ENCODE measurements around the gene POLR3B. TPM values are rescaled to one million over a fixed set of nuclear protein-coding genes. Genes with fewer than 3 reads are reported as not detected.

POLR3B gene
- total and polyA plus RNA-seq, 2 of the 8 experiments (the other 6 are each of a cell fraction or from before 2014, with no cell fraction given), result 5.0 to 13.2 TPM

DNA sequence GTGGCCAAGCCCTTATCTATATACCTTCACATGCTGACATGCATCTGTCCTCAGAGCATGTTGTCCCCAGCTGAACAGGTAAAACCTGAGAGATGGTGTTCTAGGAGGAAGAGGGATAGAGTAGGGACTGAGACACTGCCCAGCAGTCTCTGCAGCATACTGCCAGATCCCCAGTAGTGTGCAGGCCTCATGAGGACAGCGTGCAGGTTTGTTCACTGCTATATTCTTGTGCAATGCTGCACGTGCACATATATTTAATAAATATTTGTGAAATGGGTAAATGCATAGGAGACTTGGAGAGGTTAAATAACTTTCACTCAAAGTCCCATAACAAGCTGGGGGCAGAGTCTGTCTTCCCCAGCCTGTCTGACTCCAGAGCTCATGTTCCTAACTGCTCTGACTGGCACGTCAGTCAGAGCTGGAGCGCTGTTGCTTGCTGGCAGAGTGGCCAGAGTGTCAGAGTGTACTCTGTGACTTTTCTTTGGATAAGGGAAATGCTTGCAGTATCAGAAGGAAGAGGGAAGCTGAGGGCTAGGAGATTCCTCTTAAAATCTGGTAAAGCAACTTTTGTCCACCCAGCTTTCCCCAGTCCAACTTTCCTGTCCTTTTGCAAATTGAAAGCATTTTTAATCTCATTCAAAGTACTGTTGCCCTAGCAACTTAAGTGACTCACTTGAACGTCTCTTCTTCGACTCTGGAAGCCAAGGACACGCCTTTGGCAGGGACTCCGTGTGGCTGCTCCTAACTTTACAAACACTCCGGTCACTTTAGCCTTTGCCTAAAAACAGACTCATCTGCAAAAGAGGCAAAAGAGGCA is 14.9 kb upstream of the POLR3B start (continued):
- no peak for TF ChIP-seq CHD7 (IDR thresholded peaks at IDR 0.05; ENCODE audit: insufficient replicate concordance, low read length)
- no peak for TF ChIP-seq SP4 (IDR thresholded peaks at IDR 0.05; ENCODE audit: low read length)
- TF ChIP-seq CHD1 (IDR thresholded peaks at IDR 0.05; ENCODE audit: low read depth, low read length), result no peak
- no peak for TF ChIP-seq NANOG (IDR thresholded peaks at IDR 0.05; ENCODE audit: insufficient read depth, low read depth, low read length, poor library complexity, severe bottlenecking)
- TF ChIP-seq GTF2F1 (IDR thresholded peaks at IDR 0.05; ENCODE audit: borderline replicate concordance, low read depth, low read length), result no peak
- no peak for TF ChIP-seq SIN3A (conservative IDR thresholded peaks at IDR 0.05 in 1 of 2, IDR thresholded peaks at IDR 0.05 in 1 of 2; ENCODE audit: low read depth in 1 of 2, low read length in 2 of 2)
- TF ChIP-seq HDAC2 (IDR thresholded peaks at IDR 0.05; ENCODE audit: borderline replicate concordance in 1 of 2, low read depth in 2 of 2, low read length in 2 of 2), result no peak
- TF ChIP-seq TAF1 (IDR thresholded peaks at IDR 0.05; ENCODE audit: low read depth, low read length), result no peak
- no peak for TF ChIP-seq ASH2L (IDR thresholded peaks at IDR 0.05; ENCODE audit: low read length)
- no peak for TF ChIP-seq BACH1 (IDR thresholded peaks at IDR 0.05; ENCODE audit: low read length)

All from H1 (cell line).